ENCODE results near the gene PIGR. TPM values are rescaled to one million over a fixed set of nuclear protein-coding genes. Genes with fewer than 3 reads are reported as not detected.

Gene PIGR
- total RNA-seq, 1 experiment from 2014 or later: 2.6 TPM

- RAD21 ChIA-PET (ENCODE audit: low non-redundant PET in 1 of 2, low total read pairs in 2 of 2, uncharacterized antibody in 2 of 2, unreplicated experiment in 2 of 2): no interaction called here
- H2AFZ ChIP-seq (ENCODE audit: low read depth, low read length, poor library complexity, severe bottlenecking): no peak overlapping the region
- no peaks in the 10 kb centered on the region for H3K36me3 ChIP-seq (ENCODE audit: control insufficient read depth in 1 of 2, insufficient read depth in 2 of 2, low read length in 2 of 2)
- H3K4me1 ChIP-seq (ENCODE audit: control insufficient read depth in 1 of 2, insufficient read depth in 2 of 2, low read length in 2 of 2): no peaks in the 10 kb centered on the region
- H3K4me2 ChIP-seq (ENCODE audit: low read length): no peak overlapping the region
- H3K27ac ChIP-seq (ENCODE audit: low read depth, low read length): no peak overlapping the region
- no peaks in the 10 kb centered on the region for H3K9me3 ChIP-seq (ENCODE audit: control insufficient read depth in 1 of 2, insufficient read depth in 1 of 2, low read depth in 1 of 2, low read length in 2 of 2)
- H3K9me2 ChIP-seq (ENCODE audit: insufficient read depth): no peaks in the 10 kb centered on the region
- POLR2A ChIA-PET: no interaction called here
- intact Hi-C loops (cut with micrococcal nuclease): no loop called here
- no peak overlapping the region for H3K4me3 ChIP-seq (replicated peaks in 1 of 2; ENCODE audit: low read depth in 1 of 2, low read length in 2 of 2)
- no peak overlapping the region for H3K9ac ChIP-seq (ENCODE audit: low read length)
- no peaks in the 10 kb centered on the region for H3K27me3 ChIP-seq (ENCODE audit: insufficient read depth, low read length)
- H4K20me1 ChIP-seq (ENCODE audit: insufficient read depth): no peaks in the 10 kb centered on the region
- DNase-seq (ENCODE audit: low read depth, low spot score): no peak
- BruUV-seq (replicated peaks): no TSS peak
- ATAC-seq: no peak
- H3K79me2 ChIP-seq (ENCODE audit: insufficient read depth, low read length): no peaks in the 10 kb centered on the region
- TF ChIP-seq EZH2phosphoT487 (IDR thresholded peaks at IDR 0.05; ENCODE audit: borderline replicate concordance): no peak
- no peak for TF ChIP-seq EGR1 (IDR thresholded peaks at IDR 0.05; ENCODE audit: low read depth)
- no peak for TF ChIP-seq RAD21 (IDR thresholded peaks at IDR 0.05; ENCODE audit: low read depth)
- TF ChIP-seq SIN3A (IDR thresholded peaks at IDR 0.05; ENCODE audit: low read depth): no peak
- no peak for TF ChIP-seq SP1 (IDR thresholded peaks at IDR 0.05; ENCODE audit: low read depth)
- no peak for TF ChIP-seq ZNF274 (IDR thresholded peaks at IDR 0.05; ENCODE audit: low read depth, low read length)
- no peak for TF ChIP-seq CBX3 (IDR thresholded peaks at IDR 0.05; ENCODE audit: low read depth)
- no peak for TF ChIP-seq ATF3 (IDR thresholded peaks at IDR 0.05)
- no peak for TF ChIP-seq EZH2 (IDR thresholded peaks at IDR 0.05)
- TF ChIP-seq SRF (IDR thresholded peaks at IDR 0.05; ENCODE audit: low read depth): no peak
- no peak for TF ChIP-seq TCF7L2 (IDR thresholded peaks at IDR 0.05; ENCODE audit: borderline replicate concordance, extremely low read depth, insufficient read depth, insufficient read length)
- TF ChIP-seq YY1 (IDR thresholded peaks at IDR 0.05; ENCODE audit: extremely low read depth, insufficient replicate concordance, low read depth, low read length): no peak
- no peak for TF ChIP-seq CTCF (IDR thresholded peaks at IDR 0.05 in 2 of 3, conservative IDR thresholded peaks at IDR 0.05 in 1 of 3; ENCODE audit: borderline replicate concordance in 1 of 3, insufficient read depth in 1 of 3, low read depth in 2 of 3, low read length in 2 of 3)
- TF ChIP-seq REST (IDR thresholded peaks at IDR 0.05; ENCODE audit: low read depth): no peak
- TF ChIP-seq ZFX (IDR thresholded peaks at IDR 0.05): no peak
- no peak for TF ChIP-seq FOSL1 (IDR thresholded peaks at IDR 0.05; ENCODE audit: low read depth)
- CTCF ChIA-PET: no interaction called here
Observed at GRCh38 chr1:206886831-206887230, 59.4 kb downstream of the PIGR start.

Data from HCT116 (cell line).